BE2C (cell line): Measurements from ENCODE around the gene PTPRN2.

ENCODE experiments used
- DNase-seq: peaks from one replicate; pipeline ENCODE4 v3.0.0-alpha.2; 2020
- H3K27me3 ChIP-seq: fragments of 250-450 bp; sonication (Bioruptor Pico); 2 replicates; pipeline ENCODE4 v1.5.1; 2020; ENCODE audit warnings: mild to moderate bottlenecking
- H3K36me3 ChIP-seq: fragments of 250-450 bp; sonication (Bioruptor Pico); 2 replicates; pipeline ENCODE4 v1.5.1; 2020; ENCODE audit warnings: mild to moderate bottlenecking
- H3K4me1 ChIP-seq: fragments of 250-450 bp; sonication (Bioruptor Pico); 2 replicates; pipeline ENCODE4 v1.5.1; 2020
- H3K4me3 ChIP-seq: 2 replicates; pipeline ENCODE4 v1.5.1; 2011; ENCODE audit warnings: low read depth, low read length
- H3K9me3 ChIP-seq: fragments of 250-450 bp; sonication (Bioruptor Pico); 2 replicates; pipeline ENCODE4 v1.5.1; 2020
- CTCF ChIP-seq: IDR thresholded peaks from 2 replicates; pipeline ENCODE4 v1.5.1; 2012; ENCODE audit warnings: mild to moderate bottlenecking, low read depth, low read length

Gene PTPRN2

GRCh38 chr7:158028290-158028941 lies 559.2 kb downstream of the PTPRN2 start:
- no peaks in the 10 kb centered on the region for H3K36me3 ChIP-seq
- no peaks in the 10 kb centered on the region for H3K4me1 ChIP-seq
- TF ChIP-seq CTCF, result no peak
- DNase-seq, result no peak
- no peak overlapping the region for H3K4me3 ChIP-seq
- H3K9me3 ChIP-seq, result no peaks in the 10 kb centered on the region
- no peaks in the 10 kb centered on the region for H3K27me3 ChIP-seq

- no peaks in the 10 kb centered on the region for H3K36me3 ChIP-seq
- no peaks in the 10 kb centered on the region for H3K4me1 ChIP-seq
- H3K27me3 ChIP-seq, result no peaks in the 10 kb centered on the region
- no peak overlapping the region for H3K4me3 ChIP-seq
- no peak for DNase-seq
- no peaks in the 10 kb centered on the region for H3K9me3 ChIP-seq
- no peak for TF ChIP-seq CTCF
Measured at GRCh38 chr7:158027646-158028045, 560.0 kb downstream of the PTPRN2 start.

DNA sequence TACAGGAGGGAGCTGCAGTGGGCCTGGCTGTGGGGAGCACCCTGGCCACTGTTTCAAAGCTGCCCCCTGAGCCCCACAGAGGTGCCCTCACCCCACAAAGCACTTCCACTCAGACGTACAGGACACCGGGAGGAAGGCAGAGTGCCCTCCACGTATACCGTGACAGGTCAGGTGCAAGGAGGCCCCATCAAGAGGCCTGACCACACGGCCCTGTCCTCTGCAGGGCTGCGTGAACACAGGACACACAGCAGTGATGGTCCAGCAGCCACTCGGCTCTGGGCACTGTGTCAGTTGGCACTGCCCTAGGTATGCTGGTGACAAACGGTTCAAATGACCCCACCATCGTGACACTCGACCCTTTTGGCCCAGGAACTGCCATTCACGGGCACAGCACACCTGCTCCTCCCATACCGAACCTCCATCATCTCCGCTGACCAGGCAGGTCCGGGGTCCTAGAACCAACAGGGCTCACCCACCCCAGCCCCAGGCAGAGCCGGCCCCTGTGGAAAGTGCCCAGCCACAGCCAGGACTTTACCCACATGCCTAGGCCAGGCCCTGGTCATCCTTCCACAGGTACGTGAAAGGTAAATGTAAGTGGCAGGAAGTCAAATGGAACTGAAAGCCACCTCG lies 560.9 kb downstream of the PTPRN2 start:
- Histone ChIP-seq H3K36me3 (no peaks in the 10 kb centered on the region), H3K4me1 (no peaks in the 10 kb centered on the region), H3K27me3 (no peaks in the 10 kb centered on the region), H3K9me3 (no peaks in the 10 kb centered on the region), H3K4me3 (no peak overlapping the region)
- TF ChIP-seq CTCF, result no peak
- DNase-seq, result no peak

DNA sequence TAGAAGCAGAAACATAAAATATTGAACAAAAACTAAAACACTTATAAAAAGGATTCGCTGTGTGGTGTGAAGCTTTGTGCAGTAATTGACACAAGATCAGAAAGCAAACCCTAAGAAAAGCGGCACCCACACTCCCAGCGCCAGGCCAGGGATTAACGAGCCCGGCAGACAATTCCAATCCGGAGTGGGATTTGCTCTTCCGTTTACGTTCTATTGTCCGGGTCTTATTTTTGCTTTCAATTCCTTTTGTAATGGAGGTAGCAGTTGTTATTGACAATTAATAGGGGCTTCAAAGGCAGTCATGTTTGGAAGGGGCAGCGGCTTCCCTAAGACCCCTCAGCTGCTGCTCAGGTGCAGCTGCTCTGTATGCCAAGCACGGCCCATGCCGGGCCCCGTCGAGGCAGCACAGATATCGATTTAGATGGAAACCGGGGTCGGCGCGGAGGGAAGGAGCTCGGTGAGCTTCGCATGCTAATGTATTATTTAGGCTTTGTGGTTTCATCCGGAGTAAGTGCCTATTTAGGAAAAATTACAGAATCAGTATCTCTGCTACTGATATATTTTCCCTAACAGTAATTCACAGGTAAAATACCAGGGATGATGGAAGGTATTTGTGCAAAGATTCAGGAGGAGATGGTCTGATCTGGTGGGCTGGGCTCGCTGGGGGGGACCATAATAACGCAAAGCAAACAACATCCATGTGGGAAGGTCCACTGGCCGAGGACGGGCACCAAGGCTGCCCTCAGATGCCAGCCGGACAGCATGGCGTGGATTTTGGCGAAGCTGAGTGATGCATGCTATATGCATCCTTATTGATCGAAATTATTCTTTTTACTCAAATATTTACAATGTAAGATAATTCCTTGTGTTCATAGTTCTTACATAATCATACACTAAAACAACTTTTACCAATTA lies 561.7 kb downstream of the PTPRN2 start:
- no peak for DNase-seq
- H3K4me3 ChIP-seq, result no peak overlapping the region
- no peak for TF ChIP-seq CTCF
- no peaks in the 10 kb centered on the region for H3K27me3 ChIP-seq
- no peaks in the 10 kb centered on the region for H3K4me1 ChIP-seq
- no peaks in the 10 kb centered on the region for H3K9me3 ChIP-seq
- no peaks in the 10 kb centered on the region for H3K36me3 ChIP-seq

DNA sequence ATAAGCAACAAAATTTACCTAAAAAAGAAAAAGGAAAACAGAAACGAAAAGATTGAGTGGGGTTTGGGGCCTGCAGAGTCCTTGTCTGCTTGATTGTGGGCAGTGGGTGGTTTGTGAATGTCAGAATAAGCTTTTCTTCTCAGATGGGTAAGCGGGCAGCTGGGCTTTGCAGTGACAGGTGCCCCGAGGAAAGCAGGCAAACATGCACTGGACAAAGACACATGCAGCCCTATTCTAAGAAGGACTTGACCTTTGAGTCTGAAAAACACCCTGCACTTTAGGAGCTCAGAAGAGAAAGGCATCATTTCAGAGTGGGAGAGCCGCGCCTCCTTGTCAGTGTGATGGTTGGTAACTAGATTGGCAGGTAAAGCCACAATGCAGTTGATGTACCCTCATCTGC lies 562.7 kb downstream of the PTPRN2 start:
- no peak for TF ChIP-seq CTCF
- H3K4me1 ChIP-seq, result no peaks in the 10 kb centered on the region
- H3K36me3 ChIP-seq, result no peaks in the 10 kb centered on the region
- no peak overlapping the region for H3K4me3 ChIP-seq
- DNase-seq, result no peak
- no peaks in the 10 kb centered on the region for H3K9me3 ChIP-seq
- H3K27me3 ChIP-seq, result no peaks in the 10 kb centered on the region

- Histone ChIP-seq H3K9me3 (no peaks in the 10 kb centered on the region), H3K36me3 (no peaks in the 10 kb centered on the region), H3K4me1 (no peaks in the 10 kb centered on the region), H3K27me3 (no peaks in the 10 kb centered on the region), H3K4me3 (no peak overlapping the region)
- TF ChIP-seq CTCF, result no peak
- DNase-seq, result no peak
Measured at GRCh38 chr7:158024351-158024715, 563.3 kb downstream of the PTPRN2 start.
